Measurements from ENCODE around the gene RPL19. TPM values are rescaled to one million over a fixed set of nuclear protein-coding genes. Genes with fewer than 3 reads are reported as not detected.

RPL19 gene
- total RNA-seq, 1 experiment from 2014 or later, result 2,922 TPM

DNA sequence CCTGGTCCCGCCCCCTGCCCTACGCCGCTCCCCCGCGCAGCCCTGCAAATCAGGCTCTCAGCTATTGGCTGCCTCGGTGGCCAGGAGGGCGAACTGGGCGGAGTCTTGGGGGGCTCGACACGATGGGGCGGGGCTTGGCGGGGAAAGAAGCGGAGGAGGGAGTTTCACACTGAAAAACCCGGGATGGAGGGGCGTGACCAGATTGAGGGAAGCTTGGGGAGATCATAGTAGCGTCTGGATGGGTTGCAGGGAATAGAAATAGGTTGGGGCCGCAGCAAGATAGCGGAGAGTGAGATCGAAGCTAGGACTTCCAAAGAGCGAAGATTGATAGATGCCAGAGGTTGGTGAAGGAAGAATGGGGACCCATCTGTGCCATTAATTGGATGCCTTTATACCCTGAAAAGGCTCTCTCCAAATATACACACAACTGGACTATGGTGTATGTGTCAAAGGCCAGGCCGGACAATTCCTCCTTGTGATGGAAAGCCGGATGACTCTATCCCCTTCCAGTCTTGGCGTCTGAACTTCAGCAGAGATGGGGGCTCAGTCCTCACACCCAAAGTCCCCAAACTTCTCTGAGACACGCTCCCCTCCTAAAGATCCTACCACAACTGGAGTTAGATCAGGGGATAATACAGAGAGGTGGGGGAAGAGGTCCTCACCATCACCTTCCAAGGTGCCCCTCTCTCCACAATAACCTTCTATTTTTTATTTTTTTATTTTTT, 26.0 kb downstream of the RPL19 start:
- Histone ChIP-seq H3K79me2 (ENCODE audit: low read length) (no peaks in the 10 kb centered on the region), H3K9me3 (ENCODE audit: low read length) (no peaks in the 10 kb centered on the region), H3K9ac (ENCODE audit: low read length) (no peak overlapping the region), H3K27me3 (ENCODE audit: low read length) (no peaks in the 10 kb centered on the region), H3K9me2 (replicated peaks; ENCODE audit: insufficient read depth, low read length) (no peaks in the 10 kb centered on the region), H2AFZ (ENCODE audit: low read length) (no peak overlapping the region), H4K20me1 (ENCODE audit: insufficient read depth, low read depth, low read length) (no peaks in the 10 kb centered on the region), H3K4me3 (ENCODE audit: low read length) (no peak overlapping the region), H3K36me3 (ENCODE audit: insufficient read depth, low read length) (no peaks in the 10 kb centered on the region), H3K4me1 (ENCODE audit: low read length) (peaks cover 6% of the 10 kb centered on the region), H3K27ac (ENCODE audit: low read length) (no peak overlapping the region), H3K4me2 (ENCODE audit: low read depth, low read length, poor library complexity, severe bottlenecking) (no peak overlapping the region)
- DNase-seq, result no peak

- Histone ChIP-seq H3K9me3 (ENCODE audit: low read length) (no peaks in the 10 kb centered on the region), H3K4me3 (ENCODE audit: low read length) (no peak overlapping the region), H4K20me1 (ENCODE audit: insufficient read depth, low read depth, low read length) (no peaks in the 10 kb centered on the region), H3K9ac (ENCODE audit: low read length) (no peak overlapping the region), H3K36me3 (ENCODE audit: insufficient read depth, low read length) (no peaks in the 10 kb centered on the region), H3K4me1 (ENCODE audit: low read length) (peaks cover 19% of the 10 kb centered on the region), H3K9me2 (replicated peaks; ENCODE audit: insufficient read depth, low read length) (no peaks in the 10 kb centered on the region), H2AFZ (ENCODE audit: low read length) (no peak overlapping the region), H3K27ac (ENCODE audit: low read length) (no peak overlapping the region), H3K27me3 (ENCODE audit: low read length) (no peaks in the 10 kb centered on the region), H3K79me2 (ENCODE audit: low read length) (no peaks in the 10 kb centered on the region), H3K4me2 (ENCODE audit: low read depth, low read length, poor library complexity, severe bottlenecking) (no peak overlapping the region)
- no peak for DNase-seq
Observed at GRCh38 chr17:39227364-39227919, 27.4 kb downstream of the RPL19 start.

- Histone ChIP-seq H2AFZ (ENCODE audit: low read length) (no peak overlapping the region), H3K27me3 (ENCODE audit: low read length) (no peaks in the 10 kb centered on the region), H3K4me2 (ENCODE audit: low read depth, low read length, poor library complexity, severe bottlenecking) (no peak overlapping the region), H3K79me2 (ENCODE audit: low read length) (no peaks in the 10 kb centered on the region), H4K20me1 (ENCODE audit: insufficient read depth, low read depth, low read length) (no peaks in the 10 kb centered on the region), H3K27ac (ENCODE audit: low read length) (no peak overlapping the region), H3K9me2 (replicated peaks; ENCODE audit: insufficient read depth, low read length) (no peaks in the 10 kb centered on the region), H3K9me3 (ENCODE audit: low read length) (no peaks in the 10 kb centered on the region), H3K4me3 (ENCODE audit: low read length) (no peak overlapping the region), H3K4me1 (ENCODE audit: low read length) (peaks cover 19% of the 10 kb centered on the region), H3K36me3 (ENCODE audit: insufficient read depth, low read length) (no peaks in the 10 kb centered on the region), H3K9ac (ENCODE audit: low read length) (no peak overlapping the region)
- no peak for DNase-seq
Observed at GRCh38 chr17:39229274-39229913, 29.3 kb downstream of the RPL19 start.

GRCh38 chr17:39230361-39230760, 30.3 kb downstream of the RPL19 start:
- peaks cover 20% of the 10 kb centered on the region for H3K4me1 ChIP-seq (ENCODE audit: low read length)
- H3K4me3 ChIP-seq (ENCODE audit: low read length), result no peak overlapping the region
- no peak overlapping the region for H3K9ac ChIP-seq (ENCODE audit: low read length)
- DNase-seq, result no peak
- no peaks in the 10 kb centered on the region for H3K27me3 ChIP-seq (ENCODE audit: low read length)
- H3K4me2 ChIP-seq (ENCODE audit: low read depth, low read length, poor library complexity, severe bottlenecking), result no peak overlapping the region
- H3K9me3 ChIP-seq (ENCODE audit: low read length), result no peaks in the 10 kb centered on the region
- H3K79me2 ChIP-seq (ENCODE audit: low read length), result no peaks in the 10 kb centered on the region
- no peak overlapping the region for H3K27ac ChIP-seq (ENCODE audit: low read length)
- H3K9me2 ChIP-seq (replicated peaks; ENCODE audit: insufficient read depth, low read length), result no peaks in the 10 kb centered on the region
- H4K20me1 ChIP-seq (ENCODE audit: insufficient read depth, low read depth, low read length), result no peaks in the 10 kb centered on the region
- H3K36me3 ChIP-seq (ENCODE audit: insufficient read depth, low read length), result no peaks in the 10 kb centered on the region
- H2AFZ ChIP-seq (ENCODE audit: low read length), result no peak overlapping the region

DNA sequence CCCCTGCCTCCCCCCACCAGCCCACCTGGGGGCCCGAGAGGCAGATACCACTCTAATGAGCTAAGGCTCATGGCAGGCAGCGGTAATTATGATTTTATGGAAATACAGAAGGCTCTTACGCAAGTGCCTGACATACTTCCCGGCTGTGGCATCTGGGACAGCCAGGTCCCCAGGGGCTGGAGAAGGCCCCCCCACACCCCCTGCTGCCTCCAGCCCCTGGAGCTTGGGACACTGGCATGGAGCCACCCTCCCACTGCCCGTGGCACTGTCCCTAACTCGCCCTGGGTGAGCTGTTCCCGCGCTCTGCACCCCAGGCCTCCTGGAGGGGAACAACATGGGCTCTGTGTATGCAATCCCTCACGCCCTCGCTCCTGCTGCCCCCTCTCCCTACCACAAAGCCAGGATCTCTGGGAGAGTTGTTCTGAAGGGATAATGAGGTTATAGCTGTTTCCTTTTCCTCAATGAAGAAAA, 31.0 kb downstream of the RPL19 start:
- Histone ChIP-seq H3K4me3 (ENCODE audit: low read length) (peak overlapping the region; percentile 53; the same call in 1 of the 2 replicates), H3K36me3 (ENCODE audit: insufficient read depth, low read length) (no peaks in the 10 kb centered on the region), H3K9me3 (ENCODE audit: low read length) (no peaks in the 10 kb centered on the region), H3K79me2 (ENCODE audit: low read length) (no peaks in the 10 kb centered on the region), H3K4me1 (ENCODE audit: low read length) (peaks cover 22% of the 10 kb centered on the region), H4K20me1 (ENCODE audit: insufficient read depth, low read depth, low read length) (no peaks in the 10 kb centered on the region), H3K9ac (ENCODE audit: low read length) (0 out of 2 replicates have a peak overlapping the region, but pooled peaks have one; percentile 31), H3K27ac (ENCODE audit: low read length) (no peak overlapping the region), H3K9me2 (replicated peaks; ENCODE audit: insufficient read depth, low read length) (no peaks in the 10 kb centered on the region), H2AFZ (ENCODE audit: low read length) (no peak overlapping the region), H3K27me3 (ENCODE audit: low read length) (no peaks in the 10 kb centered on the region), H3K4me2 (ENCODE audit: low read depth, low read length, poor library complexity, severe bottlenecking) (peak overlapping the region; percentile 70)
- DNase-seq, result no peak

DNA sequence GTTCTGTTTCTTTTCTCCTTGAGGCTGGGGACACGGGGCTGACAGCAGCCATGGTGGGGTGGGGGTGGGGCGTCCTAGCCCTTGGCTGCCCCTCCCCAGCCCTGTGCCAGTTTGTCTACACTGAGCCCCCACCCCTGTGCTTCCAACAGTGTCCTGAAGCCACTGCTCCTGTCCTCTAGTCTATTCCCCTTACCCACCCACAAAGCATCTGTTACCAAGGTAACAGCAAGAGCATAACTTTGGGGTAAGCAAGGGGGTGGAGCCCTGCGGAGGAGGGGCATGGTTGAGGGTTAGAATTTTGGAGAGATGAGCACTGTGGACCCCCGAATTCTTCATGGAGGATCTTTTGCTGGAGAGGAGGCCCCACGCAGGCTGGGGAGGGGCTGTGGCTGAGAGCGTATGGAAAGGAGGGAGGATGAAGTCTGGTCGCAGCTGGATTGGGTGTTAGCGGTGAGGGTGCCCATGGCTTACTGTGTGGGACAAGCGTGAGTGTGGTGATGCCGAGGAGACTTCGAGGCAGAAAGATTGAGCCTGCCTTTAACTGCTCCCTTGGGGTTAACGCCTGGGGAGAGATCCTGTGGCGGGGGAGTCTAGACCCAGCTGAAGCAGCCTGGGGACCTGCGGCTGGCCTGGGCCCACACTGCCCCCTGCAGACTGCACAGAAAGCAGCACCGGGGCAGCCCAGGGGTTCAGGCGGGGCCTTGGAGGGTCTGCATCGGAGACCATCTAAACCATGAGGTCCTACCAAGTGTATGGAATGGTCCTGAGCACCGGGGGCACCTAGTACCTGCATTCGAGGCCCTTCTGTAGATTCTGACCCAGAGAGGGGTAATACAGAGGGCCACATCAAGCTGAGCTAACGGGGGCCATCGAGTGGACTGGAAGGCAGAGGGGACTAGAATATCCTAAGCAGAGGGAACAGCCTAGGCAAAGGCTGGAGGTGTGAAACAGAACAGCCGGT, 31.8 kb downstream of the RPL19 start:
- peak overlapping the region; percentile 70 for H3K4me2 ChIP-seq (ENCODE audit: low read depth, low read length, poor library complexity, severe bottlenecking)
- peak overlapping the region; percentile 53 for H3K4me3 ChIP-seq (ENCODE audit: low read length)
- no peaks in the 10 kb centered on the region for H3K79me2 ChIP-seq (ENCODE audit: low read length)
- no peaks in the 10 kb centered on the region for H4K20me1 ChIP-seq (ENCODE audit: insufficient read depth, low read depth, low read length)
- H3K36me3 ChIP-seq (ENCODE audit: insufficient read depth, low read length), result no peaks in the 10 kb centered on the region
- no peaks in the 10 kb centered on the region for H3K9me3 ChIP-seq (ENCODE audit: low read length)
- no peak overlapping the region for H3K27ac ChIP-seq (ENCODE audit: low read length)
- peak overlapping the region; percentile 31; the same call in 1 of the 2 replicates for H3K9ac ChIP-seq (ENCODE audit: low read length)
- H3K27me3 ChIP-seq (ENCODE audit: low read length), result no peaks in the 10 kb centered on the region
- peaks cover 22% of the 10 kb centered on the region for H3K4me1 ChIP-seq (ENCODE audit: low read length)
- peak; percentile 90 for DNase-seq
- no peak overlapping the region for H2AFZ ChIP-seq (ENCODE audit: low read length)
- H3K9me2 ChIP-seq (replicated peaks; ENCODE audit: insufficient read depth, low read length), result no peaks in the 10 kb centered on the region

DNA sequence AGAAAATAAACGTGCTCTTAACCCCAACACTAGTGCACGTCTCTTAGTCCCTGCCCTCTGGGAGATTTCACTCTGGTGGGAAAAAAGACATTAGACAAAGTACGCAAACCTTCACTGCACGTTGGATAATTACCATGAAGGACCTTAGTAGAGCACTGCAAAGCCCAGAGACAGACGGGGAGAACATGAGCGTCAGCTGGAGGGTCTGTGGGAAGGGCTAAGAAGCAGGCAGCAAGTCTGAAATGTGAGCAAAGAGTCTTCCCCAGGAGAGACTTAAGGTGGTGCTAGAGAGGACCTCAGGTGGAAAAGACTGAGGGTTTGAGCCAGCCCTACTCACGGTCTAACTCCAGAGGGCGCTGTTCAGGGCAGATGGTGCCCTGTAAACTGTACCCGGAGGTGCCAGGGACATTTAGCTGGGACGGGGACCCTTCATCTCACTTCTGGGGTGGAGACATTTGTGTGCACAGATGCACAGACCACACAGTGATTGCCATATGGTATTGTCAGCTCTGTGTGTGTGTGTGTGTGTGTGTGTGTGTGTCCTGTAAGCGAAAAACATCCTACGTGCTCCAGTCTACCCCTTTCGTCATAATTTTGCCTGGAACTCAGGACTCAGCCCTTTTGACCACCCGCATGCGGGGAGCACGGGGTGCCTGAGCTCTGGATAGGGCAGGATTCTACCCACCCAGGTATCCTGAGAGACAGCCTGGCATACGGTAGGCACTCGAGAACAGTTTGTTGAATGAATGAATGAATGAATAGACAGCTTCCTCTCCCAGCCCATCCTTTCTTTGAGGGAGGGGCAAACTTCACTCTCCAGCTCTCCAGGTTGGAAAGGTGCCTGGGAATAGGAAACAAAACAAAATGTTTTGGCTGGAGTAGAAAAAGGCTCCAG, 35.7 kb downstream of the RPL19 start:
- Histone ChIP-seq H4K20me1 (ENCODE audit: insufficient read depth, low read depth, low read length) (no peaks in the 10 kb centered on the region), H3K79me2 (ENCODE audit: low read length) (no peaks in the 10 kb centered on the region), H3K36me3 (ENCODE audit: insufficient read depth, low read length) (no peaks in the 10 kb centered on the region), H3K27ac (ENCODE audit: low read length) (no peak overlapping the region), H3K4me2 (ENCODE audit: low read depth, low read length, poor library complexity, severe bottlenecking) (peak overlapping the region; percentile 28), H3K4me1 (ENCODE audit: low read length) (peaks cover 34% of the 10 kb centered on the region), H3K27me3 (ENCODE audit: low read length) (no peaks in the 10 kb centered on the region), H3K9me3 (ENCODE audit: low read length) (no peaks in the 10 kb centered on the region), H2AFZ (ENCODE audit: low read length) (no peak overlapping the region), H3K4me3 (ENCODE audit: low read length) (no peak overlapping the region), H3K9me2 (replicated peaks; ENCODE audit: insufficient read depth, low read length) (no peaks in the 10 kb centered on the region), H3K9ac (ENCODE audit: low read length) (no peak overlapping the region)
- peak; percentile 93 for DNase-seq
